MCF 10A (cell line): ENCODE measurements around the gene SHISA9. TPM values are rescaled to one million over a fixed set of nuclear protein-coding genes. Genes with fewer than 3 reads are reported as not detected.

Source experiments
- BruUV-seq: library from RNA; stranded (reverse); fragments of 400-500 nt; replicated peaks from 2 replicates; lab custom pipeline; 2021; lab: Mats Ljungman, UMichigan
- CTCF ChIA-PET: fragments of 300-600 bp; sonication (Branson Sonifier 250); formaldehyde crosslinking; extraction: SDS; loops from one replicate; lab custom pipeline; 2021; ENCODE audit warnings: antibody characterized with exemption, inconsistent platforms; lab: Yijun Ruan, JAX
- POLR2A ChIA-PET: fragments of 300-600, 350-650 bp; sonication (Branson Sonifier 250); formaldehyde crosslinking; extraction: SDS; loops from one replicate; lab custom pipeline; 2020; ENCODE audit warnings: antibody characterized with exemption, inconsistent platforms; lab: Yijun Ruan, JAX
- DNase-seq: peaks from one replicate; pipeline ENCODE4 v3.0.0-alpha.2; 2018; ENCODE audit not compliant: unreplicated experiment
- H3K27ac Mint-ChIP-seq: one replicate; pipeline ENCODE4 v1.8.0; 2022; ENCODE audit warnings: mild to moderate bottlenecking, low read depth, mixed read lengths; ENCODE audit not compliant: unreplicated experiment
- H3K27me3 Mint-ChIP-seq: one replicate; pipeline ENCODE4 v1.8.0; 2022; ENCODE audit warnings: mixed read lengths; ENCODE audit not compliant: insufficient read depth, unreplicated experiment
- H3K36me3 Mint-ChIP-seq: one replicate; pipeline ENCODE4 v1.8.0; 2022; ENCODE audit warnings: mild to moderate bottlenecking, moderate library complexity, mixed read lengths; ENCODE audit not compliant: insufficient read depth, unreplicated experiment
- H3K4me1 Mint-ChIP-seq: one replicate; pipeline ENCODE4 v1.8.0; 2022; ENCODE audit warnings: mixed read lengths; ENCODE audit not compliant: insufficient read depth, unreplicated experiment
- H3K4me3 Mint-ChIP-seq: one replicate; pipeline ENCODE4 v1.8.0; 2022; ENCODE audit warnings: mild to moderate bottlenecking, moderate library complexity, mixed read lengths; ENCODE audit not compliant: unreplicated experiment
- H3K9me3 Mint-ChIP-seq: one replicate; pipeline ENCODE4 v1.8.0; 2022; ENCODE audit warnings: mixed read lengths; ENCODE audit not compliant: unreplicated experiment
- intact Hi-C: fragments of 100-400 bp; cut with micrococcal nuclease; formaldehyde crosslinking; loops from 2 replicates; pipeline ENCODE4 v1.14.1; 2022
- total RNA-seq: library from RNA; stranded (reverse); gene quantifications from 2 replicates; pipeline ENCODE4 v1.2.3, GENCODE V29; 2022
- TF ChIP-seq, protein P1 (sequence below): fragments of 200-600 bp; IDR thresholded peaks from one replicate; pipeline ENCODE4 v1.8.0; 2022; ENCODE audit warnings: antibody characterized with exemption, mild to moderate bottlenecking; ENCODE audit not compliant: unreplicated experiment

The SHISA9 gene
- total RNA-seq, 1 experiment from 2014 or later: 8.0 TPM

DNA sequence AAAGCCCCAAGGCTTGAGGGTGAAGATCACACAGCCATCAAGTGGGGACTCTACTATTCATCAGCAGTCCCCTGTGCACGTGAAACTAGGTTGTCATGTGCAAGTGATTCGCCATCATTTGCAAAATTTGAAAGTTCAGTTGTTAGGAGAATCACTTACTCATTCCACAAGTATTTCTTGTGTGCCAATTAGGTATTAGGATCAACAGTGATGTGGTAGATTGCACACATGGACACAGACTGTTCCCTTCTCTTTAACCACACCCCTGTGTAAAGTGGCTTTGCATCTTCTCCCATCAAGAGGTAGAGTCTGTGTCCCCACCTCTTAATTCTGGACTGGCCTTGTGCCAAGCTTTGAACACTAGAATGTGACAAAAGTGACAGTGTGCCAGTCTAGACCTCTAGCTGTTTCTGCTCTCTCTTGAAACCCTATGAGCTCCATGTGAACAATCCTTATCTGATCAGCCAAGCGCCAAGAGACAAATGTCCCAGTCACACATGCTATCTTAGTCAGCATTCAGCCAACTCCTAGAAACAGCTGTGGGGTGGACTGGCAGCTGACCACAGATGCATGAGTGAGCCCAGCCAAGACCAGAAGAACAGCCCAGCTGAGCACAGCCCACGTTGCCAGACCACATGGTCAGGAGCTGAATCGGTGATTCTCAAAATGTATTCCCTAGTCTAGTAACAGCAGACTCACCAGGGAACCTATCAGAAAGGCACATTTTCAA lies 31.5 kb upstream of the SHISA9 start:
- CTCF ChIA-PET: interaction anchor here (0.6 to 1.2 kb wide), 2 partner anchors 25 to 1072 kb away, joined by 3 read pairs; no protein-coding TSS in a partner anchor
- Mint-ChIP-seq H3K4me3 (no peak overlapping the region), H3K4me1 (peaks cover 4% of the 10 kb centered on the region), H3K27me3 (no peaks in the 10 kb centered on the region), H3K27ac (no peak overlapping the region), H3K9me3 (peaks cover 8% of the 10 kb centered on the region), H3K36me3 (no peaks in the 10 kb centered on the region)
- no peak for DNase-seq
- POLR2A ChIA-PET: no interaction called here
- intact Hi-C loops: no loop called here
- TF ChIP-seq, protein P1, sequence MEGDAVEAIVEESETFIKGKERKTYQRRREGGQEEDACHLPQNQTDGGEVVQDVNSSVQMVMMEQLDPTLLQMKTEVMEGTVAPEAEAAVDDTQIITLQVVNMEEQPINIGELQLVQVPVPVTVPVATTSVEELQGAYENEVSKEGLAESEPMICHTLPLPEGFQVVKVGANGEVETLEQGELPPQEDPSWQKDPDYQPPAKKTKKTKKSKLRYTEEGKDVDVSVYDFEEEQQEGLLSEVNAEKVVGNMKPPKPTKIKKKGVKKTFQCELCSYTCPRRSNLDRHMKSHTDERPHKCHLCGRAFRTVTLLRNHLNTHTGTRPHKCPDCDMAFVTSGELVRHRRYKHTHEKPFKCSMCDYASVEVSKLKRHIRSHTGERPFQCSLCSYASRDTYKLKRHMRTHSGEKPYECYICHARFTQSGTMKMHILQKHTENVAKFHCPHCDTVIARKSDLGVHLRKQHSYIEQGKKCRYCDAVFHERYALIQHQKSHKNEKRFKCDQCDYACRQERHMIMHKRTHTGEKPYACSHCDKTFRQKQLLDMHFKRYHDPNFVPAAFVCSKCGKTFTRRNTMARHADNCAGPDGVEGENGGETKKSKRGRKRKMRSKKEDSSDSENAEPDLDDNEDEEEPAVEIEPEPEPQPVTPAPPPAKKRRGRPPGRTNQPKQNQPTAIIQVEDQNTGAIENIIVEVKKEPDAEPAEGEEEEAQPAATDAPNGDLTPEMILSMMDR: no peak
- no TSS peak for BruUV-seq

DNA sequence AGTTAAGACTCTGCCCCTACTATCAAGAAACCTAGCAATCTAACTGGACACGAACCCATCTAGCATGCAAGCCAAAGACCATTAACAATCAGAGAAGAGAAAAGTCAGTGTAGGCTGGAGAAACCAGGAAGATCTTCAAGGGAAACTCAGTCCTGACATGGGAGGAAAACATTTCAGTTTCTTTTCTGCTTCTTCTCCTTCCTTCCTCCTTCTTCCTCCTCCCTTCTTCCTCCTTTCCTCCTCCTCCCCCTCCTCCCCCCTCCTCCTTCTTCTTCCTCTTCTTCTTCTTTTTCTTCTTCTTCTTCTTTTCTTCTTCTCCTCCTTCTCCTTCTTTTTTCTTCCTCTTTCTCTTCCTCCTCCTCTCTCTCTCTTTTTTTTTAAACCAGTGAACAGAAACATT lies 29.6 kb upstream of the SHISA9 start:
- H3K36me3 Mint-ChIP-seq: no peaks in the 10 kb centered on the region
- ChIA-PET POLR2A (no interaction called here), CTCF (interaction anchor here (0.6 kb wide), 1 partner anchor 232 kb away, joined by 3 read pairs; no protein-coding TSS in a partner anchor)

DNA sequence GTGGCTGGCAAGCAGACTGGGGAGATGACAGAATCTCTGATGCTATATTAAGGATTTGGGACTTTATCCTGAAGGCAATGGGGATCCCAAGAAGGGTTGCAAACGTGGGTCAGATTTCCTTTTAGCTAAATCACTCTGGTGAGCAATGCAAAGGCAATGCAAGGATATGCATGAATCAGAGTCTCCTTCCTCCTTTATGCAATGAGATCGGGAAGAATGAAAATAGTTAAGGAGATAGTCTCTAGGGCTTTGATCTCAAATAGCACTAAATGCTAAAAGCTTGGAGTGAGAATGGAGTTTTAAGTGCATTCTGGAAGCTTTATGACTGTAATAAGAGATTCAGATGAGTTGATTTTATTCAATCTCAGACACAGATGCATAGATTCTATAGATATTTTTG lies 27.2 kb upstream of the SHISA9 start:
- H3K36me3 Mint-ChIP-seq: no peaks in the 10 kb centered on the region
- CTCF ChIA-PET: interaction anchor here (0.6 kb wide), 1 partner anchor 304 kb away, joined by 3 read pairs; no protein-coding TSS in a partner anchor

More for the DNA sequence above, 29.6 kb upstream of the SHISA9 start:
- no peak overlapping the region for H3K27ac Mint-ChIP-seq
- TF ChIP-seq, protein P1: no peak
- no TSS peak for BruUV-seq
- no peak overlapping the region for H3K4me3 Mint-ChIP-seq
- no peaks in the 10 kb centered on the region for H3K27me3 Mint-ChIP-seq
- intact Hi-C loops: no loop called here
- DNase-seq: no peak
- peaks cover 8% of the 10 kb centered on the region for H3K9me3 Mint-ChIP-seq
- peaks cover 4% of the 10 kb centered on the region for H3K4me1 Mint-ChIP-seq

DNA sequence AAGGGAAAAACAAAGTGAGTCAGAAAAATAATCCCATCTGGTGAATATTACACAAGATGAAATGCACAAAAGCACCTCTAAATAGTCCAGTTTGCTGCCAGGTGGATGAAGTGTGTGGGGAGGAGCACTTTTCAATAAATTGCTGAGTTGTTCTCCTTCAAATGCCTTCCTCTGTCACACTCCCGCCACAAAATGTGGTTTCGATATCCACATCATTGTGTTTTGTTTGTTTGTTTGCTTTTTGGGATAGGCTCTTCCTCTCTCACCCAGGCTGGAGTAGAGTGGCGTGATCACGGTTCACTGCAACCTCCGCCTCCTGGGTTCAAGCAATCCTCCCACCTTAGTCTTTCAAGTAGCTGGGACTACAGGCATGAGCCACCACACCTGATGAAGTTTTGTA lies 24.6 kb upstream of the SHISA9 start:
- BruUV-seq: no TSS peak
- TF ChIP-seq, protein P1: no peak
- Mint-ChIP-seq H3K36me3 (no peaks in the 10 kb centered on the region), H3K4me3 (no peak overlapping the region), H3K27me3 (no peaks in the 10 kb centered on the region), H3K27ac (no peak overlapping the region), H3K9me3 (peaks cover 6% of the 10 kb centered on the region), H3K4me1 (peaks cover 4% of the 10 kb centered on the region)
- ChIA-PET POLR2A (no interaction called here), CTCF (no interaction called here)
- intact Hi-C loops: no loop called here
- peak; percentile 46 for DNase-seq

More for the DNA sequence above, 27.2 kb upstream of the SHISA9 start:
- no peaks in the 10 kb centered on the region for H3K27me3 Mint-ChIP-seq
- DNase-seq: peak; percentile 78
- H3K4me1 Mint-ChIP-seq: peaks cover 4% of the 10 kb centered on the region
- TF ChIP-seq, protein P1: no peak
- H3K27ac Mint-ChIP-seq: no peak overlapping the region
- POLR2A ChIA-PET: no interaction called here
- peaks cover 8% of the 10 kb centered on the region for H3K9me3 Mint-ChIP-seq
- H3K4me3 Mint-ChIP-seq: no peak overlapping the region
- no TSS peak for BruUV-seq
- intact Hi-C loops: no loop called here
